Left renal pelvis (tissue), 4 donors: ENCODE measurements around the gene ASIC1. TPM values are rescaled to one million over a fixed set of nuclear protein-coding genes. Genes with fewer than 3 reads are reported as not detected.

Experiments used
- DNase-seq, 4 donors: peaks; one replicate each; pipeline ENCODE4 v3.0.0-alpha.2; 2013; ENCODE audit warnings: low read depth in 4 of 4, low spot score in 3 of 4
- polyA plus RNA-seq, 4 donors: library from polyadenylated mRNA; unstranded; fragments of 120-200 nt; gene quantifications; one replicate each; pipeline ENCODE4 v1.2.1, GENCODE V29; 2013; ENCODE audit not compliant: insufficient read length in 4 of 4

The ASIC1 gene
- polyA plus RNA-seq, 4 donors: 4.3 to 21.4 (median 4.9) TPM

- DNase-seq: no peak
Measured at GRCh38 chr12:50058743-50059312, 1.4 kb downstream of the ASIC1 start.

- no peak for DNase-seq
Measured at GRCh38 chr12:50059440-50060119, 2.2 kb downstream of the ASIC1 start.

- no peak for DNase-seq
Measured at GRCh38 chr12:50060120-50060468, 2.7 kb downstream of the ASIC1 start.

- DNase-seq: no peak
Measured at GRCh38 chr12:50061171-50061570, 3.8 kb downstream of the ASIC1 start.

- DNase-seq: no peak
Measured at GRCh38 chr12:50061946-50062686, 4.7 kb downstream of the ASIC1 start.

- no peak for DNase-seq
Measured at GRCh38 chr12:50062728-50063460, 5.5 kb downstream of the ASIC1 start.

GRCh38 chr12:50065726-50066310, 8.4 kb downstream of the ASIC1 start:
- no peak for DNase-seq

GRCh38 chr12:50066402-50066801, 9.0 kb downstream of the ASIC1 start:
- no peak for DNase-seq

- no peak for DNase-seq
Measured at GRCh38 chr12:50069069-50069468, 11.7 kb downstream of the ASIC1 start.

GRCh38 chr12:50069539-50069938, 12.1 kb downstream of the ASIC1 start:
- no peak for DNase-seq

GRCh38 chr12:50070314-50071060, 13.1 kb downstream of the ASIC1 start:
- DNase-seq: no peak

- DNase-seq: no peak
Measured at GRCh38 chr12:50072198-50072907, 15.0 kb downstream of the ASIC1 start.

- DNase-seq: no peak
Measured at GRCh38 chr12:50073206-50073605, 15.8 kb downstream of the ASIC1 start.

GRCh38 chr12:50073712-50074111, 16.3 kb downstream of the ASIC1 start:
- DNase-seq: no peak

- DNase-seq: no peak
Measured at GRCh38 chr12:50074936-50075807, 17.8 kb downstream of the ASIC1 start.

GRCh38 chr12:50075808-50076170, 18.4 kb downstream of the ASIC1 start:
- no peak for DNase-seq

- no peak for DNase-seq
Measured at GRCh38 chr12:50077099-50077498, 19.7 kb downstream of the ASIC1 start.

- no peak for DNase-seq
Measured at GRCh38 chr12:50078281-50078680, 20.9 kb downstream of the ASIC1 start.

- no peak for DNase-seq
Measured at GRCh38 chr12:50079771-50080170, 22.4 kb downstream of the ASIC1 start.
